SK-N-SH (cell line): ENCODE measurements around the gene TMPRSS2. TPM values are rescaled to one million over a fixed set of nuclear protein-coding genes. Genes with fewer than 3 reads are reported as not detected.

Source experiments
- CTCF ChIA-PET: fragments of 300-600, 350-600 bp; formaldehyde crosslinking; extraction: SDS; loops from one replicate; lab custom pipeline; 2021; lab: Yijun Ruan, JAX
- POLR2A ChIA-PET: fragments of 350-600 bp; sonication (Branson Sonifier 250); formaldehyde crosslinking; extraction: SDS; loops from one replicate; lab custom pipeline; 2020; ENCODE audit warnings: antibody characterized with exemption, inconsistent platforms; lab: Yijun Ruan, JAX
- DNase-seq: peaks from one replicate; pipeline ENCODE4 v3.0.0; 2012
- H2AFZ ChIP-seq: fragments of 200-600 bp; sonication (generic); 2 replicates; pipeline ENCODE4 v1.8.1; 2016; ENCODE audit warnings: antibody characterized with exemption, mild to moderate bottlenecking, low read depth
- H3F3A ChIP-seq: fragments of 200-600 bp; sonication (generic); replicated peaks from 2 replicates; pipeline ENCODE3; 2016; ENCODE audit warnings: antibody characterized with exemption, mild to moderate bottlenecking; ENCODE audit not compliant: insufficient read depth
- H3K27ac ChIP-seq, 2 experiments: fragments of 200-500 bp in 1 of 2; fragments of 200-600 bp in 1 of 2; sonication (Bioruptor generic) in 1 of 2; sonication (generic), shearing (Covaris generic) in 1 of 2; 2 replicates each; pipeline versions ENCODE4 v1.5.1 to v1.6.1; 2014 to 2016; ENCODE audit warnings: low read depth in 2 of 2, inconsistent platforms in 1 of 2, low read length in 1 of 2, mild to moderate bottlenecking in 1 of 2, mixed read lengths in 1 of 2
- H3K27me3 ChIP-seq: fragments of 200-600 bp; sonication (generic), shearing (Covaris generic); 2 replicates; pipeline ENCODE4 v1.6.1; 2016; ENCODE audit warnings: mixed run types; ENCODE audit not compliant: insufficient read depth
- H3K36me3 ChIP-seq, 2 experiments: fragments of 200-500 bp in 1 of 2; fragments of 200-600 bp in 1 of 2; sonication (Bioruptor generic) in 1 of 2; sonication (generic) in 1 of 2; replicated peaks in 1 of 2; 2 replicates each; pipeline versions ENCODE3 to v1.5.1; 2014 to 2016; ENCODE audit warnings: low read length in 1 of 2, mild to moderate bottlenecking in 1 of 2; ENCODE audit not compliant: insufficient read depth in 2 of 2, control insufficient read depth in 1 of 2
- H3K4me1 ChIP-seq, 2 experiments: fragments of 200-500 bp in 1 of 2; fragments of 200-600 bp in 1 of 2; sonication (Bioruptor generic) in 1 of 2; sonication (generic), shearing (Covaris generic) in 1 of 2; 2 replicates each; pipeline versions ENCODE4 v1.5.1 to v1.6.1; 2014 to 2016; ENCODE audit warnings: low read depth in 1 of 2, low read length in 1 of 2, mixed run types in 1 of 2; ENCODE audit not compliant: insufficient read depth in 2 of 2, control insufficient read depth in 1 of 2
- H3K4me2 ChIP-seq: fragments of 200-600 bp; sonication (generic), shearing (Covaris generic); 2 replicates; pipeline ENCODE4 v1.6.1; 2017; ENCODE audit warnings: mixed run types
- H3K4me3 ChIP-seq, 2 experiments: fragments of 200-500 bp in 1 of 2; fragments of 200-600 bp in 1 of 2; sonication (Bioruptor generic) in 1 of 2; sonication (generic), shearing (Covaris generic) in 1 of 2; 2 replicates each; pipeline versions ENCODE4 v1.5.1 to v1.8.1; 2014 to 2016; ENCODE audit warnings: low read depth in 2 of 2, inconsistent platforms in 1 of 2, low read length in 1 of 2, mild to moderate bottlenecking in 1 of 2, mixed read lengths in 1 of 2, moderate library complexity in 1 of 2
- H3K79me2 ChIP-seq: fragments of 200-600 bp; sonication (generic); 2 replicates; pipeline ENCODE4 v1.8.1; 2017; ENCODE audit warnings: mild to moderate bottlenecking; ENCODE audit not compliant: insufficient read depth
- H3K9ac ChIP-seq: fragments of 200-600 bp; sonication (generic); 2 replicates; pipeline ENCODE4 v1.6.1; 2017; ENCODE audit warnings: mixed run types
- H3K9me2 ChIP-seq: fragments of 200-600 bp; sonication (generic); 2 replicates; pipeline ENCODE4 v1.6.1; 2017; ENCODE audit warnings: mixed run types
- H3K9me3 ChIP-seq: fragments of 200-600 bp; sonication (generic); 2 replicates; pipeline ENCODE4 v1.6.1; 2017; ENCODE audit warnings: mixed run types, mild to moderate bottlenecking, moderate library complexity
- H4K20me1 ChIP-seq: fragments of 200-600 bp; sonication (generic); 2 replicates; pipeline ENCODE4 v1.6.1; 2017; ENCODE audit warnings: mild to moderate bottlenecking, mixed run types; ENCODE audit not compliant: insufficient read depth
- FOSL2 ChIP-seq: IDR thresholded peaks from 2 replicates; pipeline ENCODE4 v1.4.0; 2012; ENCODE audit warnings: low read depth, mild to moderate bottlenecking, moderate library complexity, borderline replicate concordance
- MXI1 ChIP-seq: IDR thresholded peaks from 2 replicates; pipeline ENCODE4 v1.6.1; 2012; ENCODE audit warnings: mild to moderate bottlenecking, low read depth, low read length, improper control_type of control experiment
- YY1 ChIP-seq: IDR thresholded peaks from 2 replicates; pipeline ENCODE4 v1.4.0; 2012; ENCODE audit warnings: low read depth, mild to moderate bottlenecking
- ZBTB33 ChIP-seq: IDR thresholded peaks from 2 replicates; pipeline ENCODE4 v1.4.0; 2012; ENCODE audit warnings: low read depth, borderline replicate concordance
- WGBS: methylation state at CpG from one replicate; pipeline ENCODE4 v1.1.6; 2017; ENCODE audit warnings: low lambda C conversion rate; 5-methylcytosine and 5-hydroxymethylcytosine counted together
- polyA plus RNA-seq, 3 experiments: library from polyadenylated mRNA; depleted of rRNA; stranded (reverse); fragments of >200 nt; gene quantifications; 2 replicates each; pipeline ENCODE4 v1.2.3, GENCODE V29; 2012
- TF ChIP-seq, protein P1 (sequence below): fragments of 200-600 bp; sonication (generic); IDR thresholded peaks from 2 replicates; pipeline ENCODE4 v1.6.1; 2017; ENCODE audit warnings: antibody characterized with exemption, mild to moderate bottlenecking, moderate library complexity
- TF ChIP-seq, protein P2 (sequence below): IDR thresholded peaks from 2 replicates; pipeline ENCODE4 v1.4.0; 2012; ENCODE audit warnings: low read depth, borderline replicate concordance

TMPRSS2 gene
- polyA plus RNA-seq, 1 of the 3 experiments (the other 2 are of a cell fraction), result not detected

GRCh38 chr21:41428847-41429246 lies 79.1 kb downstream of the TMPRSS2 start:
- 69% methylated on average over 4 of the region's 6 CpGs for WGBS
- ChIA-PET CTCF (interaction anchor here (1.1 kb wide), 1 partner anchor 146 kb away, joined by 3 read pairs; no protein-coding TSS in a partner anchor), POLR2A (no interaction called here)
- H3K9me3 ChIP-seq, result no peaks in the 10 kb centered on the region
- no peaks in the 10 kb centered on the region for H4K20me1 ChIP-seq
- H3K4me2 ChIP-seq, result no peak overlapping the region
- no peaks in the 10 kb centered on the region for H3F3A ChIP-seq
- no peak overlapping the region for H3K4me3 ChIP-seq
- no peak for DNase-seq
- no peaks in the 10 kb centered on the region for H3K79me2 ChIP-seq
- no peak overlapping the region for H2AFZ ChIP-seq
- no peaks in the 10 kb centered on the region for H3K4me1 ChIP-seq
- H3K9ac ChIP-seq, result no peak overlapping the region
- H3K9me2 ChIP-seq, result no peaks in the 10 kb centered on the region
- H3K27me3 ChIP-seq, result 0 out of 2 replicates have a peak, but pooled peaks cover 12% of the 10 kb centered on the region
- no peak overlapping the region for H3K27ac ChIP-seq
- TF ChIP-seq MXI1, result no peak
- no peaks in the 10 kb centered on the region for H3K36me3 ChIP-seq

DNA sequence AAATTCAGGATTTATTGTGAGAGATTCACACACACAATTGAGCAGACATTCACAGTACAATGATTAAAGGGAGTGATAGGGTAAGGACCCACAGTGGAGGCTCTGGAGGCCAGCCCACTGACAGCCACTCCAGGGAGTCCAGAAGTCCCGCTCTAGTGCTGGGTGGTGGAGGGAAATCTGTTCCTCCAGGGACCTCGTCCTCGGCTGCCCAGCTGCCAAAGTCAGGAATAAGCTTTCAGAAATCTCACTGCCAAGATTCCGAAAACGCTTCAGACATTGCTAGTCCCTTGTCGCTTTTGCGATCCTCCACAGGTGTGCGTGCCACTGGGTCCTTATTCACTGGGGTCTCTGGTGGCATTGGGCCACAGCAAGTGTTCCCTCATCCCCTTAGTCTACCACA lies 79.6 kb downstream of the TMPRSS2 start:
- 90% methylated on average over 6 of the region's 8 CpGs for WGBS
- Histone ChIP-seq H3F3A (no peaks in the 10 kb centered on the region), H3K79me2 (no peaks in the 10 kb centered on the region)

More for the DNA sequence above, 79.6 kb downstream of the TMPRSS2 start:
- ChIA-PET POLR2A (no interaction called here), CTCF (interaction anchor here (1.1 kb wide), 1 partner anchor 145 kb away, joined by 3 read pairs; no protein-coding TSS in a partner anchor)
- Histone ChIP-seq H3K27ac (no peak overlapping the region), H3K4me1 (no peaks in the 10 kb centered on the region), H2AFZ (no peak overlapping the region), H3K4me2 (no peak overlapping the region), H3K27me3 (0 out of 2 replicates have a peak, but pooled peaks cover 12% of the 10 kb centered on the region), H4K20me1 (no peaks in the 10 kb centered on the region), H3K9me2 (no peaks in the 10 kb centered on the region), H3K4me3 (no peak overlapping the region), H3K36me3 (no peaks in the 10 kb centered on the region), H3K9ac (no peak overlapping the region), H3K9me3 (no peaks in the 10 kb centered on the region)
- DNase-seq, result no peak
- TF ChIP-seq YY1 (no peak), FOSL2 (no peak), ZBTB33 (no peak)
- TF ChIP-seq, protein P1, sequence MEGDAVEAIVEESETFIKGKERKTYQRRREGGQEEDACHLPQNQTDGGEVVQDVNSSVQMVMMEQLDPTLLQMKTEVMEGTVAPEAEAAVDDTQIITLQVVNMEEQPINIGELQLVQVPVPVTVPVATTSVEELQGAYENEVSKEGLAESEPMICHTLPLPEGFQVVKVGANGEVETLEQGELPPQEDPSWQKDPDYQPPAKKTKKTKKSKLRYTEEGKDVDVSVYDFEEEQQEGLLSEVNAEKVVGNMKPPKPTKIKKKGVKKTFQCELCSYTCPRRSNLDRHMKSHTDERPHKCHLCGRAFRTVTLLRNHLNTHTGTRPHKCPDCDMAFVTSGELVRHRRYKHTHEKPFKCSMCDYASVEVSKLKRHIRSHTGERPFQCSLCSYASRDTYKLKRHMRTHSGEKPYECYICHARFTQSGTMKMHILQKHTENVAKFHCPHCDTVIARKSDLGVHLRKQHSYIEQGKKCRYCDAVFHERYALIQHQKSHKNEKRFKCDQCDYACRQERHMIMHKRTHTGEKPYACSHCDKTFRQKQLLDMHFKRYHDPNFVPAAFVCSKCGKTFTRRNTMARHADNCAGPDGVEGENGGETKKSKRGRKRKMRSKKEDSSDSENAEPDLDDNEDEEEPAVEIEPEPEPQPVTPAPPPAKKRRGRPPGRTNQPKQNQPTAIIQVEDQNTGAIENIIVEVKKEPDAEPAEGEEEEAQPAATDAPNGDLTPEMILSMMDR, result no peak
- TF ChIP-seq, protein P2, sequence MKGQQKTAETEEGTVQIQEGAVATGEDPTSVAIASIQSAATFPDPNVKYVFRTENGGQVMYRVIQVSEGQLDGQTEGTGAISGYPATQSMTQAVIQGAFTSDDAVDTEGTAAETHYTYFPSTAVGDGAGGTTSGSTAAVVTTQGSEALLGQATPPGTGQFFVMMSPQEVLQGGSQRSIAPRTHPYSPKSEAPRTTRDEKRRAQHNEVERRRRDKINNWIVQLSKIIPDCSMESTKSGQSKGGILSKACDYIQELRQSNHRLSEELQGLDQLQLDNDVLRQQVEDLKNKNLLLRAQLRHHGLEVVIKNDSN, result no peak
